Smooth muscle cell (in vitro differentiated cells): ENCODE data around the gene SGCA. TPM values are rescaled to one million over a fixed set of nuclear protein-coding genes. Genes with fewer than 3 reads are reported as not detected.

ENCODE experiments used
- DNase-seq: peaks from one replicate; lab custom pipeline; 2025; ENCODE audit not compliant: unreplicated experiment; lab: John Stamatoyannopoulos, UW
- H2AFZ ChIP-seq: fragments of 200-600 bp; sonication (generic); 2 replicates; pipeline ENCODE4 v1.6.0; 2016; ENCODE audit warnings: antibody characterized with exemption, low read depth, mild to moderate bottlenecking
- H3F3A ChIP-seq: fragments of 200-600 bp; sonication (generic); 2 replicates; pipeline ENCODE4 v1.6.0; 2017; ENCODE audit warnings: antibody characterized with exemption, low read depth
- H3K27ac ChIP-seq: fragments of 200-600 bp; sonication (generic); 2 replicates; pipeline ENCODE4 v1.5.1; 2016; ENCODE audit warnings: low read depth, mild to moderate bottlenecking
- H3K27me3 ChIP-seq: fragments of 200-600 bp; sonication (generic); 2 replicates; pipeline ENCODE4 v1.6.1; 2016; ENCODE audit warnings: low read depth, mild to moderate bottlenecking
- H3K36me3 ChIP-seq: fragments of 200-600 bp; sonication (generic); 2 replicates; pipeline ENCODE4 v1.5.1; 2016; ENCODE audit warnings: low read depth
- H3K4me1 ChIP-seq: fragments of 200-600 bp; sonication (generic); 2 replicates; pipeline ENCODE4 v1.5.1; 2016; ENCODE audit warnings: low read depth
- H3K4me2 ChIP-seq: fragments of 200-600 bp; sonication (generic); 2 replicates; pipeline ENCODE4 v1.6.0; 2016; ENCODE audit warnings: mild to moderate bottlenecking
- H3K4me3 ChIP-seq: fragments of 200-600 bp; sonication (generic); 2 replicates; pipeline ENCODE4 v1.5.1; 2016; ENCODE audit warnings: mild to moderate bottlenecking
- H3K79me2 ChIP-seq: fragments of 200-600 bp; sonication (generic); 2 replicates; pipeline ENCODE4 v1.6.0; 2016; ENCODE audit warnings: low read depth, mild to moderate bottlenecking
- H3K9ac ChIP-seq: fragments of 200-600 bp; sonication (generic); 2 replicates; pipeline ENCODE4 v1.6.0; 2016; ENCODE audit warnings: low read depth
- H3K9me3 ChIP-seq: fragments of 200-600 bp; sonication (generic); replicated peaks from 2 replicates; pipeline ENCODE4 v1.5.1; 2016; ENCODE audit warnings: low read depth
- H4K20me1 ChIP-seq: fragments of 200-600 bp; sonication (generic); 2 replicates; pipeline ENCODE4 v1.6.0; 2016; ENCODE audit warnings: low read depth
- WGBS: methylation state at CpG from one replicate; pipeline ENCODE4 v1.1.7; 2016; ENCODE audit warnings: low lambda C conversion rate; 5-methylcytosine and 5-hydroxymethylcytosine counted together
- polyA plus RNA-seq: library from polyadenylated mRNA; unstranded; fragments of >200 nt; fragmentation: Nextera tagmentation; extraction: Ambion mirVana; gene quantifications from 2 replicates; pipeline ENCODE4 v1.2.1, GENCODE V29; 2016
- total RNA-seq: library from RNA; depleted of rRNA; stranded (reverse); fragments of >200 nt; gene quantifications from 2 replicates; pipeline ENCODE4 v1.2.3, GENCODE V29; 2014
- TF ChIP-seq, protein P1 (sequence below): fragments of 200-600 bp; sonication (generic); IDR thresholded peaks from 2 replicates; pipeline ENCODE4 v1.5.1; 2017; ENCODE audit warnings: borderline replicate concordance, mild to moderate bottlenecking, antibody characterized with exemption; ENCODE audit not compliant: insufficient read depth, poor library complexity, severe bottlenecking

The SGCA gene
- total and polyA plus RNA-seq, 2 experiments from 2014 or later = 2.1 TPM; not detected in 1

DNA sequence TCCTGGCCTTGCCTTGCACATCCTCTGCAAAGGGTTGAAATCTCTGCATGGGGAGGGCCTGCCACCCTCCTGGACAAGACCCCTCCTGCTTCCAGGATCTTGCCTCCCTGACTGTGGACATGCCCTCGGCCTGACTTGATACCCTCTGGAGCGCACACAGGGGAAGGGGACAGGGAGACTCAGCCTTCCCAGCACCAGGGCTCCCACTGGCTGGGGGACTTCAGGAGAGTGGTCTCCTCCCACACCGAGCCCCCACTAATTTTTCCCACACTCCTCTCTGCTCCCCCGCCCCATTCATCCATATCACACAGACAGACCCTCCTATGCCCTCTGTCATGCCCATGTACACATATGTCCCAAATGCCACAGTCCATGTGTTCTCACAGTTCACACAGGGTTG lies 14.3 kb downstream of the SGCA start:
- Histone ChIP-seq H4K20me1 (peaks cover 48% of the 10 kb centered on the region), H3F3A (peaks cover 54% of the 10 kb centered on the region), H2AFZ (no peak overlapping the region), H3K36me3 (no peaks in the 10 kb centered on the region), H3K79me2 (no peaks in the 10 kb centered on the region), H3K4me1 (peaks cover 22% of the 10 kb centered on the region), H3K4me3 (no peak overlapping the region), H3K9ac (no peak overlapping the region), H3K9me3 (no peaks in the 10 kb centered on the region), H3K27ac (peak overlapping the region; percentile 98), H3K4me2 (no peak overlapping the region), H3K27me3 (no peaks in the 10 kb centered on the region)
- TF ChIP-seq, protein P1, sequence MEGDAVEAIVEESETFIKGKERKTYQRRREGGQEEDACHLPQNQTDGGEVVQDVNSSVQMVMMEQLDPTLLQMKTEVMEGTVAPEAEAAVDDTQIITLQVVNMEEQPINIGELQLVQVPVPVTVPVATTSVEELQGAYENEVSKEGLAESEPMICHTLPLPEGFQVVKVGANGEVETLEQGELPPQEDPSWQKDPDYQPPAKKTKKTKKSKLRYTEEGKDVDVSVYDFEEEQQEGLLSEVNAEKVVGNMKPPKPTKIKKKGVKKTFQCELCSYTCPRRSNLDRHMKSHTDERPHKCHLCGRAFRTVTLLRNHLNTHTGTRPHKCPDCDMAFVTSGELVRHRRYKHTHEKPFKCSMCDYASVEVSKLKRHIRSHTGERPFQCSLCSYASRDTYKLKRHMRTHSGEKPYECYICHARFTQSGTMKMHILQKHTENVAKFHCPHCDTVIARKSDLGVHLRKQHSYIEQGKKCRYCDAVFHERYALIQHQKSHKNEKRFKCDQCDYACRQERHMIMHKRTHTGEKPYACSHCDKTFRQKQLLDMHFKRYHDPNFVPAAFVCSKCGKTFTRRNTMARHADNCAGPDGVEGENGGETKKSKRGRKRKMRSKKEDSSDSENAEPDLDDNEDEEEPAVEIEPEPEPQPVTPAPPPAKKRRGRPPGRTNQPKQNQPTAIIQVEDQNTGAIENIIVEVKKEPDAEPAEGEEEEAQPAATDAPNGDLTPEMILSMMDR = no peak
- DNase-seq = no peak
- 91% methylated on average over 4 of the region's 4 CpGs for WGBS

DNA sequence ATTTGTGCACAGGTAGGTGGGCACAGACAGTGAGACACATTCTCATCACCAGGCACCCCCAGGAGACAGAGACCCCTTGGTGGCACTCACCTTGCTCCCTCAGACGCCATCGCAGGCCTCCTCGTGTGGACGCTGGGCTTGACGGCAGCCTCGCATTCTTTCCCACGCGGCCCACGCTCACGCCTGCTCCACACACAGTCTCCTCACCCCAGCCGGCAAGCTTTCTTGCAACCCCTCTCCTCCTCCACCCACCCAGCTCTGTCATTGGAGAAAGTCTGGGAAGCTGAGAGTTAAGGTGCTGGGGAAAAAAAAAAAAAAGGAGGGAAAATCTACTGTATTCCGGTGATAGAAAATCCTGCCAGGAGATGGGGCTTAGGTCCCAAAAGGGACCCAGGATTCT lies 14.8 kb downstream of the SGCA start:
- H4K20me1 ChIP-seq = peaks cover 53% of the 10 kb centered on the region
- peaks cover 22% of the 10 kb centered on the region for H3K4me1 ChIP-seq
- DNase-seq = no peak
- H3K27me3 ChIP-seq = no peaks in the 10 kb centered on the region
- no peaks in the 10 kb centered on the region for H3K9me3 ChIP-seq
- no peak overlapping the region for H3K4me2 ChIP-seq
- no peak overlapping the region for H2AFZ ChIP-seq
- H3K27ac ChIP-seq = peak overlapping the region; percentile 84
- no peaks in the 10 kb centered on the region for H3K79me2 ChIP-seq
- 65% methylated on average over 12 of the region's 12 CpGs for WGBS
- peaks cover 53% of the 10 kb centered on the region for H3F3A ChIP-seq
- H3K36me3 ChIP-seq = no peaks in the 10 kb centered on the region
- H3K9ac ChIP-seq = no peak overlapping the region
- TF ChIP-seq, protein P1 = no peak
- H3K4me3 ChIP-seq = no peak overlapping the region

DNA sequence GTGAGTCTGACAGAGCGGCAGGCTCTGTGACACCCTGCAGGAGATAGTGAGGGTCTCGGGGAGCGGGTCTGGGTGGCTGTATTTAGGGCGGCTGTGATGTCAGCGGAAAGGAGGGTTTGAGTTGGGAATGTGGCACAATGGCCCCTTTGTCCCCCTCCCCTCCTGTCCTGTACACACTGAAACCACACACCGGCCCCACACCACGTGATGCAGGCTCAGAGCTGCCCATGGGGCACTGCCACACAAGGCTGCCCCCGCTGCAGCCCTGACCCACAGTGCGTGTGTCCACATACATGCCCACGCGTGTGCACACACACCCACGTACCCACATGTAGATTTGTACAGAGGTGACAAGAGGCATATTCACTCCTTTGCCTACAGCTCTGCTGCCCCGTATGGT lies 15.3 kb downstream of the SGCA start:
- no peaks in the 10 kb centered on the region for H3K79me2 ChIP-seq
- 83% methylated on average over 13 of the region's 13 CpGs for WGBS
- no peak overlapping the region for H3K4me3 ChIP-seq
- peaks cover 22% of the 10 kb centered on the region for H3K4me1 ChIP-seq
- H3K27ac ChIP-seq = peak overlapping the region; percentile 84
- no peaks in the 10 kb centered on the region for H3K36me3 ChIP-seq
- H3K9ac ChIP-seq = no peak overlapping the region
- H3K4me2 ChIP-seq = no peak overlapping the region
- no peak overlapping the region for H2AFZ ChIP-seq
- H3K27me3 ChIP-seq = no peaks in the 10 kb centered on the region
- H3K9me3 ChIP-seq = no peaks in the 10 kb centered on the region
- TF ChIP-seq, protein P1 = no peak
- peaks cover 58% of the 10 kb centered on the region for H4K20me1 ChIP-seq
- no peak for DNase-seq
- H3F3A ChIP-seq = peaks cover 48% of the 10 kb centered on the region
